Lung (tissue), 12 donors: Measurements from ENCODE around the gene USP6NL. TPM values are rescaled to one million over a fixed set of nuclear protein-coding genes. Genes with fewer than 3 reads are reported as not detected.

Experiments used
- ATAC-seq: fragments of 200-7000 bp; cut with Tn5 transposase; one replicate; pipeline ENCODE4 v1.9.1; 2020; ENCODE audit warnings: moderate number of reproducible peaks; ENCODE audit not compliant: insufficient read depth, low FRiP score
- DNase-seq, 3 donors: peaks; one replicate each; pipeline ENCODE4 v3.0.0-alpha.2; 2013 to 2017
- H3K27ac ChIP-seq, 2 donors: one replicate each; pipeline ENCODE4 v1.5.1; 2013; ENCODE audit warnings: mild to moderate bottlenecking in 2 of 2, moderate library complexity in 2 of 2, control low read depth in 1 of 2, inconsistent platforms in 1 of 2, low read depth in 1 of 2, low read length in 1 of 2
- H3K27me3 ChIP-seq, 3 donors: one replicate each; pipeline ENCODE4 v1.5.1; 2013; ENCODE audit warnings: low read length in 2 of 3; ENCODE audit not compliant: control insufficient read depth in 3 of 3, insufficient read depth in 3 of 3
- H3K36me3 ChIP-seq, 4 donors: one replicate each; pipeline ENCODE4 v1.5.1; 2013; ENCODE audit warnings: low read length in 4 of 4, mild to moderate bottlenecking in 1 of 4, moderate library complexity in 1 of 4; ENCODE audit not compliant: control insufficient read depth in 4 of 4, insufficient read depth in 4 of 4
- H3K4me1 ChIP-seq, 5 donors: one replicate each; pipeline ENCODE4 v1.5.1; 2013; ENCODE audit warnings: low read length in 5 of 5, mild to moderate bottlenecking in 2 of 5, moderate library complexity in 1 of 5; ENCODE audit not compliant: control insufficient read depth in 5 of 5, insufficient read depth in 5 of 5
- H3K4me3 ChIP-seq: one replicate; pipeline ENCODE4 v1.5.1; 2013; ENCODE audit warnings: mild to moderate bottlenecking, control low read depth, moderate library complexity
- H3K9ac ChIP-seq, 2 donors: one replicate each; pipeline ENCODE4 v1.5.1; 2013; ENCODE audit warnings: low read length in 2 of 2, control low read depth in 1 of 2; ENCODE audit not compliant: insufficient read depth in 1 of 2
- H3K9me3 ChIP-seq, 4 donors: one replicate each; pipeline ENCODE4 v1.5.1; 2013; ENCODE audit warnings: low read length in 3 of 4, mild to moderate bottlenecking in 1 of 4, moderate library complexity in 1 of 4; ENCODE audit not compliant: control insufficient read depth in 4 of 4, insufficient read depth in 3 of 4
- CTCF ChIP-seq: IDR thresholded peaks from 2 replicates; pipeline ENCODE4 v1.5.1; 2012; ENCODE audit warnings: mild to moderate bottlenecking; ENCODE audit errors: control extremely low read depth, extremely low read depth
- WGBS, 2 donors: extraction: QIAGEN DNeasy Blood & Tissue Kit; methylation state at CpG; one replicate each; pipeline ENCODE4 v1.1.7; 2013; 5-methylcytosine and 5-hydroxymethylcytosine counted together
- polyA plus RNA-seq, 2 donors: library from polyadenylated mRNA; stranded (reverse); fragments of 200-250 nt; gene quantifications; one replicate each; pipeline ENCODE4 v1.2.1, GENCODE V29; 2013
- total RNA-seq, 2 donors: library from RNA; depleted of rRNA in 1 of 2; stranded (reverse); fragments of >200 nt in 1 of 2; gene quantifications; one replicate each; pipeline ENCODE4 v1.2.1, GENCODE V29; 2014 to 2021
- donor health status: control.
- donor health status: control.
- donor health status: Bipolar disorder and iron deficiency.
- donor health status: healthy.
- donor health status: DM: yes; HTN: yes; CAD: no.

Gene USP6NL
- total and polyA plus RNA-seq, 4 donors: 5.4 to 41.7 (median 13.4) TPM

- H3K36me3 ChIP-seq: peaks cover 7 to 16% (median 8%) of the 10 kb centered on the region in 4 donors
- H3K9ac ChIP-seq: no peak overlapping the region
- no peak overlapping the region for H3K27ac ChIP-seq
- H3K9me3 ChIP-seq: no peaks in the 10 kb centered on the region
- no peak for TF ChIP-seq CTCF
- no peaks in the 10 kb centered on the region for H3K4me1 ChIP-seq
- ATAC-seq (no peak), DNase-seq (peak in 2 of 3 donors; percentile 42 to 59)
- no peak overlapping the region for H3K4me3 ChIP-seq
- H3K27me3 ChIP-seq: no peaks in the 10 kb centered on the region
- WGBS, 2 donors: 88 to 90% methylated on average over 5 of the region's 5 CpGs
Observed at GRCh38 chr10:11465406-11465805, 146.0 kb downstream of the USP6NL start.

GRCh38 chr10:11463111-11463510, 148.3 kb downstream of the USP6NL start:
- Histone ChIP-seq H3K36me3 (peaks cover 7 to 18% (median 8%) of the 10 kb centered on the region in 4 donors), H3K4me3 (no peak overlapping the region), H3K27ac (no peak overlapping the region), H3K9ac (no peak overlapping the region), H3K27me3 (no peaks in the 10 kb centered on the region), H3K4me1 (no peaks in the 10 kb centered on the region), H3K9me3 (no peaks in the 10 kb centered on the region)
- DNase-seq: no peak
- TF ChIP-seq CTCF: no peak
- ATAC-seq: no peak
- 94 to 95% methylated on average over 26 of the region's 26 CpGs for WGBS, 2 donors

- H3K4me1 ChIP-seq: no peaks in the 10 kb centered on the region
- H3K27ac ChIP-seq: no peak overlapping the region
- no peak overlapping the region for H3K4me3 ChIP-seq
- no peak for TF ChIP-seq CTCF
- H3K27me3 ChIP-seq: no peaks in the 10 kb centered on the region
- no peaks in the 10 kb centered on the region for H3K9me3 ChIP-seq
- ATAC-seq (no peak), DNase-seq (no peak)
- peaks cover 7 to 18% (median 8%) of the 10 kb centered on the region in 4 donors for H3K36me3 ChIP-seq
- H3K9ac ChIP-seq: no peak overlapping the region
- WGBS, 2 donors: 75 to 89% methylated on average over 10 of the region's 10 CpGs
Observed at GRCh38 chr10:11462071-11462470, 149.4 kb downstream of the USP6NL start.

- Histone ChIP-seq H3K9ac (no peak overlapping the region), H3K4me3 (no peak overlapping the region), H3K9me3 (no peaks in the 10 kb centered on the region), H3K27ac (no peak overlapping the region), H3K27me3 (no peaks in the 10 kb centered on the region), H3K4me1 (no peaks in the 10 kb centered on the region), H3K36me3 (peaks cover 0 to 4% (median 3%) of the 10 kb centered on the region in 4 donors)
- 92 to 97% methylated on average over 2 of the region's 2 CpGs for WGBS, 2 donors
- no peak for TF ChIP-seq CTCF
- DNase-seq (no peak), ATAC-seq (no peak)
Observed at GRCh38 chr10:11457336-11457735, 154.1 kb downstream of the USP6NL start.
